SK-N-MC (cell line): ENCODE results near the gene KIAA1671.

Source experiments
- EZH2 ChIP-seq: fragments of 200-600 bp; sonication (generic); IDR thresholded peaks from one replicate; pipeline ENCODE4 v1.6.1; 2017; ENCODE audit warnings: antibody characterized with exemption
- FOXP2 ChIP-seq: optimal IDR thresholded peaks from 2 replicates; pipeline ENCODE3; 2011; ENCODE audit warnings: mild to moderate bottlenecking, moderate library complexity; ENCODE audit not compliant: insufficient read depth; ENCODE audit errors: extremely low read length, control extremely low read depth
- POLR2AphosphoS5 ChIP-seq: IDR thresholded peaks from 2 replicates; pipeline ENCODE4 v1.6.1; 2012; ENCODE audit warnings: mild to moderate bottlenecking, low read depth, low read length, borderline replicate concordance

DNA sequence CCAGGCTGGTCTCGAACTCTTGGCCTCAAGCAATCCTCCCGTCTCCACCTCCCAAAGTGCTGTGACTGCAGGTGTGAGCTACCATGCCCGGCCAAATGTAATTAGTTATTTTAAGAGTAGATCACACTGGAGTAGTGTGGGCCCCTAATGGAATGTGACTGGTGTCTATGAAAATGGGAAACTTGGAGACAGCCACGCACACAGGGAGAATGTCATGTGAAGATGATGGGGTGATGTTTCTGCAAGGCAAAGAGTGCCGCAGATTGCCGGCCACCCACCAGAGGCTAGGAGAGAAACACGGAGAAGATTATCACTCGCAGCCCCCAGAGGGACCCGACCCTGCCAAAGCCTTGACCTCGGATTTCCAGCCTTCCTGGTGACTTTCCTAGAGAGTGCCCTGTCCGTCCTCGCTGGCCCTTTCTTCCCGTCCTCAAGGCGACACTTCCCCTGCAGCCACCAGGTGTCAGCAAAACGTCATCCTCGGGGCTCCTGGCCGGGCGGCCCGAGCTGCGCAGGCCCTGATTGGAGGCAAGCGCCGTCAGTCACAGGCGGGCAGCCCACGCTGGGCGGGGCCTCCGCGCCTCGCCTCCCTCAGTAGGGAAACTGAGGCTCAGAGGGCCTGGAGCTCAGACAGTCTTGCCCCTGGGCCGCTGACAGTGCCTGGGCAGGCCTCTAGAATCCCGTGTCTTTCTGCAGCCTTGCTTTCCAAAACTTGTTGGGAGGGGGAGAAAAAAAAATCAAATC is 283.2 kb downstream of the KIAA1671 start:
- TF ChIP-seq POLR2AphosphoS5 (no peak), EZH2 (no peak), FOXP2 (no peak)
